ENCODE results near the gene SORBS1. TPM values are rescaled to one million over a fixed set of nuclear protein-coding genes. Genes with fewer than 3 reads are reported as not detected.
A peak's percentile ranks its signal among the peaks of the same experiment; 100 is the strongest.
"Not testable (repeated sequence)": the region's sequence is repeated elsewhere in the genome, so short reads cannot be mapped to it uniquely, and the experiment has no call there.

Gene SORBS1
- total RNA-seq, 4 donors from 2014 or later: 92.2 to 308 (median 150) TPM

DNA sequence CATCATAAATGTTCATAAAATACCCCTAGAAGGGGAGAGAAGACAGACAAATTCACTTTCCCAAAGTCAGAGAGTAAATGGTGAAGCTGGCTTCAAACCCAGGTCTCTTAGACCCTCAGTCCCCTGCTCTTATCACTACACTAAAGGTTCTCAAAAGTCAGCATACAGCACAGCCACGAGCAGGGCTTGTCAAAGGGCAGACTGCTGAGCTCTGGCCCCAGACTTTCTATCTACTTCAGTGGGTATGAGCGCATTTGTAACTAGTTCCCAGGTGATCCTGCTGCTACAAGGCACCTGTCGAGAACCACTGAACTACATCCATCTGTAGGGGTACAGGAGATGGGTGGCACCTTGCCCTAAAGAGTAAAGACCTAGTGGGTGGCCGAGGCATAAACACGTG is 91.5 kb downstream of the SORBS1 start:
- no peak for TF ChIP-seq EP300 (IDR thresholded peaks at IDR 0.05; ENCODE audit: low read depth)
- 69 to 80% methylated on average over 2 to 5 of the region's 5 CpGs for WGBS, 2 donors (ENCODE audit: low coverage in 1 of 2)
- Histone ChIP-seq H3K27me3 (no peaks in the 10 kb centered on the region), H3K4me1 (peaks cover 32 to 74% (median 54%) of the 10 kb centered on the region in 4 donors), H3K36me3 (no peaks in the 10 kb centered on the region), H3K9me3 (no peaks in the 10 kb centered on the region), H3K4me3 (no peak overlapping the region), H3K27ac (peak overlapping the region; percentile 78 to 89 (median 88))
- intact Hi-C loops (cut with DNase I; ENCODE audit: low total_unique reads): no loop called here
- in situ Hi-C loops (cut with MboI; ENCODE audit: low pct_ligation_motif_present in 1 of 4, low pct_unique_long_range_greater_than_20kb in 1 of 4, low sequenced_read_pairs in 3 of 4): no loop called here
- no peak for DNase-seq

DNA sequence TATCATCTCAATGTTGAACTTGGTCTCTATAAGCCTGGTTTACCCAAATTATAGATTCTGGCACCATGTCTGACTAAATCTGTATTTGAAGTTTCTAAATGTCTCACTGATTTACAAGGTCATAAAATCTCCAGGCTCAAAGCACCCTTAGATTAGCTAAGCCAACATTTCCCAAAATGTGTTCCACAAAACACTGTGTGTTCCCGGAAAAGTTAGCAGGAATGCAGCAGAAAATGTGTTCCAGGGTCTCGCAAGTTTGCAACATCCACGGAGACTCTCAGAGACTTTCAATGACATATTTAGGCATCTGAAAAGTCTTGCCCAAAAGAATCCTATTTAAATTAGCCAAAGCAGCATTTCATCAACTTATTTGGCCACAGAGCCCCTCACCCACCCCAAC is 91.9 kb downstream of the SORBS1 start:
- Histone ChIP-seq H3K4me3 (no peak overlapping the region), H3K4me1 (peaks cover 34 to 70% (median 49%) of the 10 kb centered on the region in 4 donors), H3K9me3 (no peaks in the 10 kb centered on the region), H3K27me3 (no peaks in the 10 kb centered on the region), H3K36me3 (no peaks in the 10 kb centered on the region), H3K27ac (peak overlapping the region; percentile 78 to 89 (median 88))
- DNase-seq: no peak
- WGBS, 2 donors (ENCODE audit: low coverage in 1 of 2): 48 to 60% methylated on average over 1 to 3 of the region's 3 CpGs
- peak in 2 of 3 donors; percentile 18 to 23 for TF ChIP-seq POLR2AphosphoS5 (IDR thresholded peaks at IDR 0.05)
- TF ChIP-seq, protein P1, sequence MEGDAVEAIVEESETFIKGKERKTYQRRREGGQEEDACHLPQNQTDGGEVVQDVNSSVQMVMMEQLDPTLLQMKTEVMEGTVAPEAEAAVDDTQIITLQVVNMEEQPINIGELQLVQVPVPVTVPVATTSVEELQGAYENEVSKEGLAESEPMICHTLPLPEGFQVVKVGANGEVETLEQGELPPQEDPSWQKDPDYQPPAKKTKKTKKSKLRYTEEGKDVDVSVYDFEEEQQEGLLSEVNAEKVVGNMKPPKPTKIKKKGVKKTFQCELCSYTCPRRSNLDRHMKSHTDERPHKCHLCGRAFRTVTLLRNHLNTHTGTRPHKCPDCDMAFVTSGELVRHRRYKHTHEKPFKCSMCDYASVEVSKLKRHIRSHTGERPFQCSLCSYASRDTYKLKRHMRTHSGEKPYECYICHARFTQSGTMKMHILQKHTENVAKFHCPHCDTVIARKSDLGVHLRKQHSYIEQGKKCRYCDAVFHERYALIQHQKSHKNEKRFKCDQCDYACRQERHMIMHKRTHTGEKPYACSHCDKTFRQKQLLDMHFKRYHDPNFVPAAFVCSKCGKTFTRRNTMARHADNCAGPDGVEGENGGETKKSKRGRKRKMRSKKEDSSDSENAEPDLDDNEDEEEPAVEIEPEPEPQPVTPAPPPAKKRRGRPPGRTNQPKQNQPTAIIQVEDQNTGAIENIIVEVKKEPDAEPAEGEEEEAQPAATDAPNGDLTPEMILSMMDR (IDR thresholded peaks at IDR 0.05): no peak
- intact Hi-C loops (cut with DNase I; ENCODE audit: low total_unique reads): no loop called here
- in situ Hi-C loops (cut with MboI; ENCODE audit: low pct_ligation_motif_present in 1 of 4, low pct_unique_long_range_greater_than_20kb in 1 of 4, low sequenced_read_pairs in 3 of 4): no loop called here

DNA sequence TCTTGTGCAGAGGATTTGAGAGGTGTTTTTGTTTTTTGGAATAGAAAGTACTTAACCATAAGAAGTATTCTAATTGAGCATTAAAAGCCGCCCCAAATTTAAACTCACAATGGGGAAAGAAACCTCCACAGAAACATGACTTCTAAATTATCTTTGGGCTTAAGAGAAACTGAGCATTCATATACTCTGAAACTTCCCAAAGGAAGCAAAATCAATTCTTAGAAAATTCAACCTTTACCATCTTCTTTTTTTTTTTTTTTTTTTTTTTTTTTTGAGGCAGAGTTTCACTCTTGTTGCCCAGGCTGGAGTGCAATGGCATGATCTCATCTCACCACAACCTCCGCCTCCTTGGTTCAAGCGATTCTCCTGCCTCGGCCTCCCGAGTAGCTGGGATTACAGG is 93.5 kb downstream of the SORBS1 start:
- H3K4me3 ChIP-seq; DNase-seq; H3K36me3 ChIP-seq; in situ Hi-C loops (cut with MboI; ENCODE audit: low pct_ligation_motif_present in 1 of 4, low pct_unique_long_range_greater_than_20kb in 1 of 4, low sequenced_read_pairs in 3 of 4); H3K27me3 ChIP-seq; H3K9me3 ChIP-seq; intact Hi-C loops (cut with DNase I; ENCODE audit: low total_unique reads): not testable (repeated sequence)
- WGBS, 2 donors (ENCODE audit: low coverage in 1 of 2): 78 to 86% methylated on average over 3 to 5 of the region's 5 CpGs
- peaks cover 23 to 63% (median 46%) of the 10 kb centered on the region in 4 donors for H3K4me1 ChIP-seq
- peak overlapping the region; percentile 78 to 89 (median 88) for H3K27ac ChIP-seq

DNA sequence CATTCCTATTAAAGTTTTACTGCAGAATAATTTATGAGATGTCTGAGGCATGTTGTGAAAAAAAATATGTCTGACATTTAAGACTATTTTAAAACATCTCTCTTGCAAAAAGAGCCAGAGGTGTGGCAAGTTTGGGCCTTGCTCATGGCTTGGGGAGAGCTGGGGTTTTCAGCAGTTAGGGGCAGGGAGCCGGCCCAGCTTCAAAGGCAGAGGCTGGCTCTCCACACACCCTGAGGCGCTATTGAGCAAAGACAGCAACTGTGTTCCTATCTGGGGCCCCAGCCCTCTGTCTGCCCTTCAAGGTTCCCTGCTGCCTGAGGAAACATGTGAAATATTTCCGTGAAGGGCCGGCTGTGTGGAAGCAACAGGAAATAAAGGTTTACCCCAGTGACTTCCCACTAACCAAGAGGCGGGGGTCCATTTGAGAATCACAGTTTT is 94.0 kb downstream of the SORBS1 start:
- H3K27me3 ChIP-seq: no peaks in the 10 kb centered on the region
- DNase-seq: peak; percentile 60
- no peaks in the 10 kb centered on the region for H3K36me3 ChIP-seq
- WGBS, 2 donors (ENCODE audit: low coverage in 1 of 2): 23 to 60% methylated on average over 1 to 5 of the region's 5 CpGs
- intact Hi-C loops (cut with DNase I; ENCODE audit: low total_unique reads): no loop called here
- in situ Hi-C loops (cut with MboI; ENCODE audit: low pct_ligation_motif_present in 1 of 4, low pct_unique_long_range_greater_than_20kb in 1 of 4, low sequenced_read_pairs in 3 of 4): no loop called here
- peaks cover 23 to 60% (median 46%) of the 10 kb centered on the region in 4 donors for H3K4me1 ChIP-seq
- H3K9me3 ChIP-seq: no peaks in the 10 kb centered on the region
- H3K4me3 ChIP-seq: no peak overlapping the region
- peak overlapping the region; percentile 78 to 89 (median 88) for H3K27ac ChIP-seq
- peak in 2 of 3 donors; percentile 8 to 31 for TF ChIP-seq POLR2AphosphoS5 (IDR thresholded peaks at IDR 0.05)
- TF ChIP-seq EP300 (IDR thresholded peaks at IDR 0.05; ENCODE audit: low read depth): no peak
- TF ChIP-seq POLR2A (IDR thresholded peaks at IDR 0.05): no peak
- TF ChIP-seq, protein P1 (IDR thresholded peaks at IDR 0.05): peak in 2 of 5 experiments; percentile 22 to 31

DNA sequence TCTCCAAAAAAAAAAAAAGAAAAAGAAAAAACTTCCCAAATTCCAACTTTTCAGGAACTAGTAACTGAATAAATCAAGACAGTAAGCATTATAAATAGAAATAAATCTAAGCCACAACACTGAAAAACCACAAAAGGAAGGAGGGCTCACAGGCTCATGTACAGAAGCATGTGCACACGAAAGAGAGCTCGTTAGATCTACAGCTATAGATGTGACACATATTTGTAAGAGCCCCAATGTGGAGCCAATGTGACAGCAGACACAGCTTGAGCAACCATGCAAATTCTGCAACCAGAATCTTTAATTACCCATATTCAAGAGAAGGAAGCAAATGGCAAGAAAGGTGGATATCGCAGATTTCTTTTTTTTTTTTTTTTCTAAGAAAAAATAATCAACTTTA is 94.7 kb downstream of the SORBS1 start:
- H3K36me3 ChIP-seq: no peaks in the 10 kb centered on the region
- no peak overlapping the region for H3K4me3 ChIP-seq
- intact Hi-C loops (cut with DNase I; ENCODE audit: low total_unique reads) (no loop called here), in situ Hi-C loops (cut with MboI; ENCODE audit: low pct_ligation_motif_present in 1 of 4, low pct_unique_long_range_greater_than_20kb in 1 of 4, low sequenced_read_pairs in 3 of 4) (no loop called here)
- H3K27me3 ChIP-seq: no peaks in the 10 kb centered on the region
- TF ChIP-seq, protein P1 (IDR thresholded peaks at IDR 0.05): no peak
- TF ChIP-seq EP300 (IDR thresholded peaks at IDR 0.05; ENCODE audit: low read depth): no peak
- no peaks in the 10 kb centered on the region for H3K9me3 ChIP-seq
- WGBS, 2 donors (ENCODE audit: low coverage in 1 of 2): 60 to 66% methylated on average over 3 of the region's 3 CpGs
- DNase-seq: no peak
- peak overlapping the region; percentile 78 to 89 (median 88) for H3K27ac ChIP-seq
- H3K4me1 ChIP-seq: peaks cover 23 to 54% (median 46%) of the 10 kb centered on the region in 4 donors
